HG03196 (cell line): ENCODE data around the gene TRPV5.

Experiments used
- ATAC-seq: cut with Tn5 transposase; IDR thresholded peaks from one replicate; pipeline ENCODE4 v1.9.1; 2021; ENCODE audit not compliant: unreplicated experiment

TRPV5 gene

DNA sequence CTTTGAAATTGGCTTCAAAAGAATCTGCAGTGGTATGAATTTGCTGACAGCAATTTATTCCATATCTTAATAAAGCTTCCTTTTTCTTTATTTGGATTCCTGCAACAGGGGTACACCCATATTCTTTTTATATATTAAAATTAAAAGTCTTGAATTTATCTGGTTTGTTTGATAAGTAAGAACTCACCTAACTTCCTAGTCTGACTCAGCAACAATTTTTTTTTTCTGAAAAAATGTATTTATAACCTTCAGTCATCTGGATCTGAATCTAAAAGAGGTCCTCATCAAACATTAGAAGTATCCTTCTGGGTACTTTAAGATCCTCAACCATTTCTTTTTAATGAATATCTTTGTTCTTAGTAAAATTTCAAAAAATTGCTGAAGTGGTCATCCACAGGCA, 74.1 kb downstream of the TRPV5 start:
- no peak for ATAC-seq
